Measurements from ENCODE around the gene C2CD3. TPM values are rescaled to one million over a fixed set of nuclear protein-coding genes. Genes with fewer than 3 reads are reported as not detected.

Gene C2CD3
- total and polyA plus RNA-seq, 10 of the 15 experiments (the other 5 are each of a cell fraction or from before 2014, with no cell fraction given) = 2.3 to 24.0 (median 16.3) TPM

DNA sequence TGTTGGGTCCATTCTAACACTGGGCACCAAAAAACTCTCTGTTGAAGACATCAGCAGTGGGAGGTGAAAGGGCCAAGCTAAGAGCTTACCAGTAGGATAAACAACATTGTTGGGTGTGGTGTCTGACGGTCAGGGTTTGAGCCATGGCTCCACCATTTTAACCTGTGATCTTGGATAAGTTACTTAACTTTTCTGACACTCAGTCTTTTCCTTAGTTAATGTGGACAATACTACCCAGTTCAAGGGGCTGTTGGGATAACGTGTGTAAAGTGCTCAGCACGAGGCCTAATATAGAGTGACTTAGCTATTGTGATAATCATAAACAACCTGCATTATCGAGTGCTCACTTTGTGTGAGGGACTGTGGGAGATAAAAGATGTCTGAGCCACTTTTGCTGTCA, 168.0 kb downstream of the C2CD3 start:
- SMC1A ChIA-PET (ENCODE audit: uncharacterized antibody, unreplicated experiment) = interaction anchor here (1.6 kb wide), 1 partner anchor 45 kb away, joined by 3 read pairs; no protein-coding TSS in a partner anchor
- H3K27me3 ChIP-seq (replicated peaks in 1 of 2; ENCODE audit: control insufficient read depth in 2 of 2, insufficient read depth in 2 of 2, low read length in 1 of 2) = no peaks in the 10 kb centered on the region
- H3K9me3 ChIP-seq (replicated peaks; ENCODE audit: control insufficient read depth, insufficient read depth, low read length) = no peaks in the 10 kb centered on the region
- in situ Hi-C loops (cut with MboI) = no loop called here
- no peak overlapping the region for H3K9ac ChIP-seq (ENCODE audit: control insufficient read depth, insufficient read depth, low read length)
- H3K4me1 ChIP-seq (ENCODE audit: control insufficient read depth, insufficient read depth, low read length) = peaks cover 16% of the 10 kb centered on the region
- ATAC-seq = no peak
- 77% methylated on average over 4 of the region's 4 CpGs for WGBS (ENCODE audit: insufficient coverage, insufficient replicate concordance, low lambda C conversion rate, missing lambda C conversion rate)
- no peak overlapping the region for H3K27ac ChIP-seq (ENCODE audit: control insufficient read depth, insufficient read depth)
- H4K20me1 ChIP-seq (ENCODE audit: control insufficient read depth, insufficient read depth) = no peaks in the 10 kb centered on the region
- no peaks in the 10 kb centered on the region; a peak in 1 of 4 replicates for H3K36me3 ChIP-seq (ENCODE audit: control insufficient read depth in 2 of 2, insufficient read depth in 2 of 2, low read length in 1 of 2)
- H3K4me3 ChIP-seq = no peak overlapping the region
- H3K4me2 ChIP-seq (ENCODE audit: control insufficient read depth, insufficient read depth) = no peak overlapping the region
- H2AFZ ChIP-seq (ENCODE audit: control insufficient read depth, low read depth, low read length) = no peak overlapping the region
- BruUV-seq (replicated peaks) = no TSS peak
- RAD21 ChIA-PET (ENCODE audit: unreplicated experiment) = no interaction called here
- TF ChIP-seq, protein P1, sequence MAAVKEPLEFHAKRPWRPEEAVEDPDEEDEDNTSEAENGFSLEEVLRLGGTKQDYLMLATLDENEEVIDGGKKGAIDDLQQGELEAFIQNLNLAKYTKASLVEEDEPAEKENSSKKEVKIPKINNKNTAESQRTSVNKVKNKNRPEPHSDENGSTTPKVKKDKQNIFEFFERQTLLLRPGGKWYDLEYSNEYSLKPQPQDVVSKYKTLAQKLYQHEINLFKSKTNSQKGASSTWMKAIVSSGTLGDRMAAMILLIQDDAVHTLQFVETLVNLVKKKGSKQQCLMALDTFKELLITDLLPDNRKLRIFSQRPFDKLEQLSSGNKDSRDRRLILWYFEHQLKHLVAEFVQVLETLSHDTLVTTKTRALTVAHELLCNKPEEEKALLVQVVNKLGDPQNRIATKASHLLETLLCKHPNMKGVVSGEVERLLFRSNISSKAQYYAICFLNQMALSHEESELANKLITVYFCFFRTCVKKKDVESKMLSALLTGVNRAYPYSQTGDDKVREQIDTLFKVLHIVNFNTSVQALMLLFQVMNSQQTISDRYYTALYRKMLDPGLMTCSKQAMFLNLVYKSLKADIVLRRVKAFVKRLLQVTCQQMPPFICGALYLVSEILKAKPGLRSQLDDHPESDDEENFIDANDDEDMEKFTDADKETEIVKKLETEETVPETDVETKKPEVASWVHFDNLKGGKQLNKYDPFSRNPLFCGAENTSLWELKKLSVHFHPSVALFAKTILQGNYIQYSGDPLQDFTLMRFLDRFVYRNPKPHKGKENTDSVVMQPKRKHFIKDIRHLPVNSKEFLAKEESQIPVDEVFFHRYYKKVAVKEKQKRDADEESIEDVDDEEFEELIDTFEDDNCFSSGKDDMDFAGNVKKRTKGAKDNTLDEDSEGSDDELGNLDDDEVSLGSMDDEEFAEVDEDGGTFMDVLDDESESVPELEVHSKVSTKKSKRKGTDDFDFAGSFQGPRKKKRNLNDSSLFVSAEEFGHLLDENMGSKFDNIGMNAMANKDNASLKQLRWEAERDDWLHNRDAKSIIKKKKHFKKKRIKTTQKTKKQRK (IDR thresholded peaks at IDR 0.05; ENCODE audit: low read depth, low read length) = no peak
- TF ChIP-seq ZNF24 (IDR thresholded peaks at IDR 0.05) = no peak
- TF ChIP-seq, protein P2, sequence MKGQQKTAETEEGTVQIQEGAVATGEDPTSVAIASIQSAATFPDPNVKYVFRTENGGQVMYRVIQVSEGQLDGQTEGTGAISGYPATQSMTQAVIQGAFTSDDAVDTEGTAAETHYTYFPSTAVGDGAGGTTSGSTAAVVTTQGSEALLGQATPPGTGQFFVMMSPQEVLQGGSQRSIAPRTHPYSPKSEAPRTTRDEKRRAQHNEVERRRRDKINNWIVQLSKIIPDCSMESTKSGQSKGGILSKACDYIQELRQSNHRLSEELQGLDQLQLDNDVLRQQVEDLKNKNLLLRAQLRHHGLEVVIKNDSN (IDR thresholded peaks at IDR 0.05; ENCODE audit: borderline replicate concordance, extremely low read length, insufficient read depth, low read depth, low read length) = no peak
- no peak for TF ChIP-seq RELA (IDR thresholded peaks at IDR 0.05; ENCODE audit: borderline replicate concordance, partially characterized antibody)
- no peak for TF ChIP-seq BCL3 (IDR thresholded peaks at IDR 0.05; ENCODE audit: borderline replicate concordance, insufficient read depth, low read depth, low read length, poor library complexity, severe bottlenecking)
- TF ChIP-seq CHD2 (IDR thresholded peaks at IDR 0.05; ENCODE audit: borderline replicate concordance, low read depth, low read length) = no peak
- no peak for TF ChIP-seq SMAD1 (IDR thresholded peaks at IDR 0.05; ENCODE audit: low read depth, partially characterized antibody)
- TF ChIP-seq FOS (IDR thresholded peaks at IDR 0.05; ENCODE audit: borderline replicate concordance, extremely low read depth, insufficient read length) = no peak
- no peak for TF ChIP-seq CBX5 (IDR thresholded peaks at IDR 0.05; ENCODE audit: low read depth)
- no peak for TF ChIP-seq YY1 (IDR thresholded peaks at IDR 0.05; ENCODE audit: low read depth, low read length)
- no peak for TF ChIP-seq MTA3 (IDR thresholded peaks at IDR 0.05; ENCODE audit: borderline replicate concordance, low read length)
- no peak for TF ChIP-seq HSF1 (IDR thresholded peaks at IDR 0.05; ENCODE audit: low read depth, low read length)
- TF ChIP-seq, protein P3, sequence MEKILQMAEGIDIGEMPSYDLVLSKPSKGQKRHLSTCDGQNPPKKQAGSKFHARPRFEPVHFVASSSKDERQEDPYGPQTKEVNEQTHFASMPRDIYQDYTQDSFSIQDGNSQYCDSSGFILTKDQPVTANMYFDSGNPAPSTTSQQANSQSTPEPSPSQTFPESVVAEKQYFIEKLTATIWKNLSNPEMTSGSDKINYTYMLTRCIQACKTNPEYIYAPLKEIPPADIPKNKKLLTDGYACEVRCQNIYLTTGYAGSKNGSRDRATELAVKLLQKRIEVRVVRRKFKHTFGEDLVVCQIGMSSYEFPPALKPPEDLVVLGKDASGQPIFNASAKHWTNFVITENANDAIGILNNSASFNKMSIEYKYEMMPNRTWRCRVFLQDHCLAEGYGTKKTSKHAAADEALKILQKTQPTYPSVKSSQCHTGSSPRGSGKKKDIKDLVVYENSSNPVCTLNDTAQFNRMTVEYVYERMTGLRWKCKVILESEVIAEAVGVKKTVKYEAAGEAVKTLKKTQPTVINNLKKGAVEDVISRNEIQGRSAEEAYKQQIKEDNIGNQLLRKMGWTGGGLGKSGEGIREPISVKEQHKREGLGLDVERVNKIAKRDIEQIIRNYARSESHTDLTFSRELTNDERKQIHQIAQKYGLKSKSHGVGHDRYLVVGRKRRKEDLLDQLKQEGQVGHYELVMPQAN (conservative IDR thresholded peaks at IDR 0.05) = no peak
- TF ChIP-seq ZNF217 (IDR thresholded peaks at IDR 0.05) = no peak
- TF ChIP-seq ZSCAN29 (IDR thresholded peaks at IDR 0.05) = no peak
- POLR2A ChIA-PET = no interaction called here
- intact Hi-C loops (cut with micrococcal nuclease; ENCODE audit: unreplicated experiment) = no loop called here
- no peak for FAIRE-seq
- DNase-seq (ENCODE audit: low read depth, low spot score) = no peak
- H3K79me2 ChIP-seq (ENCODE audit: control insufficient read depth, insufficient read depth, low read length) = no peaks in the 10 kb centered on the region
- CTCF ChIA-PET = no interaction called here
